HCT116 (cell line): Measurements from ENCODE around the gene LRATD1. TPM values are rescaled to one million over a fixed set of nuclear protein-coding genes. Genes with fewer than 3 reads are reported as not detected.

ENCODE experiments used
- ATAC-seq: fragments of 200-7000 bp; cut with Tn5 transposase; 2 replicates; pipeline ENCODE4 v1.9.1; 2020; ENCODE audit warnings: mild to moderate bottlenecking, moderate library complexity
- BruUV-seq: library from RNA; stranded (reverse); fragments of 400-500 nt; replicated peaks from 2 replicates; lab custom pipeline; 2021; lab: Mats Ljungman, UMichigan
- CTCF ChIA-PET: fragments of 300-600 bp; sonication (Branson Sonifier 250); formaldehyde crosslinking; loops from one replicate; lab custom pipeline; 2021; ENCODE audit warnings: antibody characterized with exemption; lab: Charles Lee
- POLR2A ChIA-PET: fragments of 300-600, 350-600 bp; sonication (Branson Sonifier 250); formaldehyde crosslinking; loops from one replicate; lab custom pipeline; 2021; ENCODE audit warnings: antibody characterized with exemption; lab: Charles Lee
- RAD21 ChIA-PET, 2 experiments: fragments of 300-600 bp; sonication (Branson Sonifier 250); formaldehyde crosslinking; loops; one replicate each; lab custom pipeline; 2023; ENCODE audit warnings: low total read pairs in 2 of 2; ENCODE audit not compliant: uncharacterized antibody in 2 of 2, unreplicated experiment in 2 of 2, low non-redundant PET in 1 of 2; lab: Charles Lee
- DNase-seq: peaks from one replicate; pipeline ENCODE4 v3.0.0-alpha.2; 2010; ENCODE audit warnings: low read depth, low spot score
- H2AFZ ChIP-seq: fragments of 200-600 bp; shearing (Covaris generic), sonication (generic); 2 replicates; pipeline ENCODE4 v1.6.1; 2017; ENCODE audit warnings: low read depth, mixed run types, mixed read lengths, antibody characterized with exemption, low read length; ENCODE audit not compliant: poor library complexity, severe bottlenecking
- H3K27ac ChIP-seq: 2 replicates; pipeline ENCODE4 v1.5.1; 2012; ENCODE audit warnings: low read depth, low read length
- H3K27me3 ChIP-seq: fragments of 200-600 bp; sonication (generic); 2 replicates; pipeline ENCODE4 v1.6.1; 2016; ENCODE audit warnings: mixed run types, low read length, mixed read lengths; ENCODE audit not compliant: insufficient read depth
- H3K36me3 ChIP-seq, 2 experiments: fragments of 200-500 bp in 1 of 2; fragments of 200-600 bp in 1 of 2; sonication (Bioruptor generic) in 1 of 2; sonication (generic) in 1 of 2; 2 replicates each; pipeline versions ENCODE4 v1.5.1 to v1.6.1; 2014 to 2016; ENCODE audit warnings: low read length in 2 of 2, inconsistent platforms in 1 of 2, mixed read lengths in 1 of 2, mixed run types in 1 of 2; ENCODE audit not compliant: insufficient read depth in 2 of 2, control insufficient read depth in 1 of 2
- H3K4me1 ChIP-seq, 2 experiments: fragments of 200-600 bp in 1 of 2; sonication (generic) in 1 of 2; 2 replicates each; pipeline versions ENCODE4 v1.5.1 to v1.6.1; 2012 to 2017; ENCODE audit warnings: low read length in 2 of 2, inconsistent platforms in 1 of 2, mild to moderate bottlenecking in 1 of 2, mixed read lengths in 1 of 2, mixed run types in 1 of 2, moderate library complexity in 1 of 2; ENCODE audit not compliant: insufficient read depth in 2 of 2, control insufficient read depth in 1 of 2
- H3K4me2 ChIP-seq: fragments of 200-600 bp; sonication (generic); 2 replicates; pipeline ENCODE4 v1.6.1; 2017; ENCODE audit warnings: mixed run types, low read length, mixed read lengths
- H3K4me3 ChIP-seq, 2 experiments: fragments of 200-600 bp in 1 of 2; sonication (generic) in 1 of 2; replicated peaks in 1 of 2; 2 replicates each; pipeline ENCODE4 v1.5.1; 2011 to 2016; ENCODE audit warnings: low read length in 2 of 2, control low read depth in 1 of 2, low read depth in 1 of 2, mild to moderate bottlenecking in 1 of 2, mixed read lengths in 1 of 2, mixed run types in 1 of 2
- H3K79me2 ChIP-seq: fragments of 200-600 bp; sonication (generic); 2 replicates; pipeline ENCODE4 v1.6.1; 2017; ENCODE audit warnings: mild to moderate bottlenecking, mixed run types, low read length, moderate library complexity, mixed read lengths; ENCODE audit not compliant: insufficient read depth
- H3K9ac ChIP-seq: fragments of 200-600 bp; sonication (generic); 2 replicates; pipeline ENCODE4 v1.6.1; 2016; ENCODE audit warnings: low read length, mixed read lengths
- H3K9me2 ChIP-seq: fragments of 200-600 bp; sonication (generic), shearing (Covaris generic); 2 replicates; pipeline ENCODE4 v1.6.1; 2017; ENCODE audit warnings: mixed run types, mild to moderate bottlenecking, moderate library complexity; ENCODE audit not compliant: insufficient read depth
- H3K9me3 ChIP-seq, 2 experiments: fragments of 200-500 bp in 1 of 2; fragments of 200-600 bp in 1 of 2; sonication (Bioruptor generic) in 1 of 2; sonication (generic) in 1 of 2; 2 replicates each; pipeline ENCODE4 v1.6.1; 2014 to 2017; ENCODE audit warnings: low read length in 2 of 2, mixed read lengths in 2 of 2, inconsistent platforms in 1 of 2, low read depth in 1 of 2, mild to moderate bottlenecking in 1 of 2, mixed run types in 1 of 2, moderate library complexity in 1 of 2; ENCODE audit not compliant: control insufficient read depth in 1 of 2, insufficient read depth in 1 of 2
- H4K20me1 ChIP-seq: fragments of 200-600 bp; sonication (generic), shearing (Covaris generic); 2 replicates; pipeline ENCODE4 v1.6.1; 2017; ENCODE audit warnings: mixed run types, mild to moderate bottlenecking, moderate library complexity; ENCODE audit not compliant: insufficient read depth
- EGR1 ChIP-seq: IDR thresholded peaks from 2 replicates; pipeline ENCODE4 v1.6.1; 2012; ENCODE audit warnings: low read depth
- ELF1 ChIP-seq: IDR thresholded peaks from 2 replicates; pipeline ENCODE4 v1.6.1; 2012; ENCODE audit warnings: low read depth, borderline replicate concordance
- EZH2 ChIP-seq: fragments of 200-600 bp; sonication (generic); IDR thresholded peaks from 2 replicates; pipeline ENCODE4 v1.6.1; 2017; ENCODE audit warnings: antibody characterized with exemption, mixed run types
- JUND ChIP-seq: IDR thresholded peaks from 2 replicates; pipeline ENCODE4 v1.6.1; 2012
- POLR2A ChIP-seq: IDR thresholded peaks from 2 replicates; pipeline ENCODE4 v1.7.0; 2011; ENCODE audit warnings: borderline replicate concordance; ENCODE audit not compliant: insufficient read depth, insufficient read length; ENCODE audit errors: extremely low read depth
- SP1 ChIP-seq: IDR thresholded peaks from 2 replicates; pipeline ENCODE4 v1.6.1; 2012; ENCODE audit warnings: low read depth
- TCF7L2 ChIP-seq: IDR thresholded peaks from 2 replicates; pipeline ENCODE4 v1.7.0; 2011; ENCODE audit warnings: borderline replicate concordance, inconsistent platforms; ENCODE audit not compliant: insufficient read depth, insufficient read length; ENCODE audit errors: extremely low read depth
- YY1 ChIP-seq: IDR thresholded peaks from 2 replicates; pipeline ENCODE4 v1.6.1; 2011; ENCODE audit warnings: low read length, low read depth, moderate library complexity, mild to moderate bottlenecking; ENCODE audit not compliant: insufficient replicate concordance; ENCODE audit errors: extremely low read depth
- intact Hi-C: fragments of 100-400 bp; cut with micrococcal nuclease; formaldehyde crosslinking; loops from 2 replicates; pipeline ENCODE4 v1.10.0; 2022
- total RNA-seq: library from RNA; stranded (reverse); gene quantifications from one replicate; pipeline ENCODE4 v1.2.1, GENCODE V29; 2021; ENCODE audit not compliant: unreplicated experiment
- TF ChIP-seq, protein P1 (sequence below): IDR thresholded peaks from 2 replicates; pipeline ENCODE4 v1.6.1; 2012

Gene LRATD1
- total RNA-seq, 1 experiment from 2014 or later: 0.07 TPM

DNA sequence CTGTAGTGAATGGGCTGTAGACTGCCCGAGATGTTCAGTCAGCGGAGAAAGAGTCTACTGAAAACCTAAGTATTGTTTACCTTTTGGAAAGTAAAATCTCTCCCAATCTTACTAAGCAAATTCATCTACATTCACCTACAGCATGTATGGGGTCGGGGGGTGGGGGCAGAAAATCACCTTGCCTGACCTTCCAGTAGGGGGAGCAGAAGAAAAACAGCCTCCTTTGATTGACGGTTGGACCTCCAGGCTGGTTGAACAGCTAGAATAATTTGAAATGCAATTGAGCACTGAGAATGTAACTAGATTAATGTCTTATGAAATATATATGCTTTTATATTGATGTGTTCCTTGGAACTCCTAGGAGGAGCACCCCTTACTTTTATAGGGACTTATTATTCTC, 10.0 kb downstream of the LRATD1 start:
- ChIA-PET POLR2A (no interaction called here), RAD21 (no interaction called here), CTCF (no interaction called here)
- H4K20me1 ChIP-seq: no peaks in the 10 kb centered on the region
- no peak overlapping the region for H3K9ac ChIP-seq
- no peak for TF ChIP-seq JUND
- TF ChIP-seq, protein P1, sequence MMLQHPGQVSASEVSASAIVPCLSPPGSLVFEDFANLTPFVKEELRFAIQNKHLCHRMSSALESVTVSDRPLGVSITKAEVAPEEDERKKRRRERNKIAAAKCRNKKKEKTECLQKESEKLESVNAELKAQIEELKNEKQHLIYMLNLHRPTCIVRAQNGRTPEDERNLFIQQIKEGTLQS: no peak
- TF ChIP-seq SP1: no peak
- no peak for TF ChIP-seq ELF1
- no peak for TF ChIP-seq EGR1
- no peak overlapping the region for H3K27ac ChIP-seq
- peaks cover 5 to 12% of the 10 kb centered on the region in 2 experiments; a peak in 2 of 4 replicates for H3K9me3 ChIP-seq
- no peak overlapping the region for H3K4me2 ChIP-seq
- no peak overlapping the region for H2AFZ ChIP-seq
- no peaks in the 10 kb centered on the region for H3K9me2 ChIP-seq
- no peak for ATAC-seq
- H3K4me3 ChIP-seq: no peak overlapping the region
- H3K27me3 ChIP-seq: no peaks in the 10 kb centered on the region
- DNase-seq: no peak
- no peaks in the 10 kb centered on the region for H3K4me1 ChIP-seq
- BruUV-seq: no TSS peak
- H3K36me3 ChIP-seq: no peaks in the 10 kb centered on the region
- no peaks in the 10 kb centered on the region for H3K79me2 ChIP-seq
- intact Hi-C loops: no loop called here

DNA sequence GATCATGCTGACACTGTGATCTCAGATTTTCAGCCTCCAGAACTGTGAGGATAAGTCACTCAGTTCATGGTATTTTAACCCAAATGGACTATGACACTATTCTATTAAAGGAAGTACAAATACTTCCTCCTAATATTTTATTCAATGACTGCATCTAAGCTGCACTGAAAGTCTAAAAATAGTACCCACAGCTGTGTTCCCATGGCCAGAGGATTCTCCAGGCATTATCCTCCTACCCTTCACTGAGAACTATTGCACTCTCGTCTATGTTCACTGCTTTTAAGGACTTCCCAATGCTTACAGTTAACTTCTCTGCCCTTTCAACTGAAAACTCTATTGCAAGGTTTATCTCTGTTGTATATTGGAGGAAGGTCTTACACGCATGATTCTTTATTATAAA, 15.2 kb downstream of the LRATD1 start:
- Histone ChIP-seq H3K4me3 (no peak overlapping the region), H3K4me2 (no peak overlapping the region), H3K4me1 (no peaks in the 10 kb centered on the region), H4K20me1 (no peaks in the 10 kb centered on the region), H3K36me3 (no peaks in the 10 kb centered on the region), H3K9ac (no peak overlapping the region), H3K27ac (no peak overlapping the region), H3K9me2 (no peaks in the 10 kb centered on the region), H3K27me3 (no peaks in the 10 kb centered on the region), H3K79me2 (no peaks in the 10 kb centered on the region), H2AFZ (no peak overlapping the region), H3K9me3 (peaks cover 0 to 7% of the 10 kb centered on the region in 2 experiments; a peak in 2 of 4 replicates)
- RAD21 ChIA-PET: no interaction called here
- no peak for TF ChIP-seq TCF7L2
- TF ChIP-seq, protein P1: no peak
- no peak for TF ChIP-seq YY1
- TF ChIP-seq EZH2: no peak
- no peak for TF ChIP-seq POLR2A
- CTCF ChIA-PET: no interaction called here
- BruUV-seq: no TSS peak
- intact Hi-C loops: no loop called here
- POLR2A ChIA-PET: no interaction called here
- no peak for ATAC-seq
- DNase-seq: no peak
